PFSK-1 (cell line): Measurements from ENCODE around the gene CAPN1.

Source experiments
- FOXP2 ChIP-seq: optimal IDR thresholded peaks from 2 replicates; pipeline ENCODE3; 2011; ENCODE audit warnings: borderline replicate concordance, control low read depth, inconsistent platforms; ENCODE audit not compliant: insufficient read depth; ENCODE audit errors: extremely low read length, extremely low read depth
- POLR2AphosphoS5 ChIP-seq: IDR thresholded peaks from 2 replicates; pipeline ENCODE4 v1.6.1; 2012; ENCODE audit warnings: low read depth, mild to moderate bottlenecking, control low read depth, low read length, moderate library complexity
- SIN3A ChIP-seq: IDR thresholded peaks from 2 replicates; pipeline ENCODE4 v1.6.1; 2012; ENCODE audit warnings: mild to moderate bottlenecking, low read length, moderate library complexity, borderline replicate concordance; ENCODE audit not compliant: insufficient read depth
- TAF1 ChIP-seq: IDR thresholded peaks from 2 replicates; pipeline ENCODE4 v1.6.1; 2012; ENCODE audit warnings: low read length, control low read depth, borderline replicate concordance; ENCODE audit not compliant: insufficient read depth
- TF ChIP-seq, protein P1 (sequence below), 2 experiments: IDR thresholded peaks; 2 replicates each; pipeline versions ENCODE4 v1.6.1 to v1.8.0; 2011 to 2012; ENCODE audit warnings: low read depth in 2 of 2, low read length in 2 of 2, control low read depth in 1 of 2, inconsistent platforms in 1 of 2, mild to moderate bottlenecking in 1 of 2, moderate library complexity in 1 of 2; ENCODE audit not compliant: insufficient read depth in 1 of 2

Gene CAPN1

DNA sequence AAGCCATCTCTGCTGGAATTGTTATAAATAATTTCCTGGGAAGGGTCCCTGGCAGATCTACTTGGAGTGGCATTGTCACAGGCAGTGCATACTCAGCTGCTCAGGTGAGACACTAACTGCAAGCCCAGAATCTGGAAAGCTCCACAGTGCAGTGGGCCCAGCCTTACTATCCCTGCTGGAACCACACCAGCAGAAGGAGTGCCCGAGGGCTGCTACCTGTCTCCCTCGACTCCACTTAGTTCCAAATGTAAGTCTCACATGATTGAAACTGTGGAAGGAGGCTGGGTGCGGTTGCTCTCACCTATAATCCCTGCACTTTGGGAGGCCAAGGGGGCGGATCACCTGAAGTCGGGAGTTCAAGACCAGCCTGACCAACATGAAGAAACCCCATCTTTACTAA is 33.1 kb upstream of the CAPN1 start:
- TF ChIP-seq POLR2AphosphoS5 (no peak), TAF1 (no peak), SIN3A (no peak), FOXP2 (no peak)
- TF ChIP-seq, protein P1, sequence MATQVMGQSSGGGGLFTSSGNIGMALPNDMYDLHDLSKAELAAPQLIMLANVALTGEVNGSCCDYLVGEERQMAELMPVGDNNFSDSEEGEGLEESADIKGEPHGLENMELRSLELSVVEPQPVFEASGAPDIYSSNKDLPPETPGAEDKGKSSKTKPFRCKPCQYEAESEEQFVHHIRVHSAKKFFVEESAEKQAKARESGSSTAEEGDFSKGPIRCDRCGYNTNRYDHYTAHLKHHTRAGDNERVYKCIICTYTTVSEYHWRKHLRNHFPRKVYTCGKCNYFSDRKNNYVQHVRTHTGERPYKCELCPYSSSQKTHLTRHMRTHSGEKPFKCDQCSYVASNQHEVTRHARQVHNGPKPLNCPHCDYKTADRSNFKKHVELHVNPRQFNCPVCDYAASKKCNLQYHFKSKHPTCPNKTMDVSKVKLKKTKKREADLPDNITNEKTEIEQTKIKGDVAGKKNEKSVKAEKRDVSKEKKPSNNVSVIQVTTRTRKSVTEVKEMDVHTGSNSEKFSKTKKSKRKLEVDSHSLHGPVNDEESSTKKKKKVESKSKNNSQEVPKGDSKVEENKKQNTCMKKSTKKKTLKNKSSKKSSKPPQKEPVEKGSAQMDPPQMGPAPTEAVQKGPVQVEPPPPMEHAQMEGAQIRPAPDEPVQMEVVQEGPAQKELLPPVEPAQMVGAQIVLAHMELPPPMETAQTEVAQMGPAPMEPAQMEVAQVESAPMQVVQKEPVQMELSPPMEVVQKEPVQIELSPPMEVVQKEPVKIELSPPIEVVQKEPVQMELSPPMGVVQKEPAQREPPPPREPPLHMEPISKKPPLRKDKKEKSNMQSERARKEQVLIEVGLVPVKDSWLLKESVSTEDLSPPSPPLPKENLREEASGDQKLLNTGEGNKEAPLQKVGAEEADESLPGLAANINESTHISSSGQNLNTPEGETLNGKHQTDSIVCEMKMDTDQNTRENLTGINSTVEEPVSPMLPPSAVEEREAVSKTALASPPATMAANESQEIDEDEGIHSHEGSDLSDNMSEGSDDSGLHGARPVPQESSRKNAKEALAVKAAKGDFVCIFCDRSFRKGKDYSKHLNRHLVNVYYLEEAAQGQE (IDR thresholded peaks at IDR 0.05; ENCODE audit: insufficient read depth in 1 of 2, low read depth in 2 of 2, low read length in 2 of 2) = no peak

DNA sequence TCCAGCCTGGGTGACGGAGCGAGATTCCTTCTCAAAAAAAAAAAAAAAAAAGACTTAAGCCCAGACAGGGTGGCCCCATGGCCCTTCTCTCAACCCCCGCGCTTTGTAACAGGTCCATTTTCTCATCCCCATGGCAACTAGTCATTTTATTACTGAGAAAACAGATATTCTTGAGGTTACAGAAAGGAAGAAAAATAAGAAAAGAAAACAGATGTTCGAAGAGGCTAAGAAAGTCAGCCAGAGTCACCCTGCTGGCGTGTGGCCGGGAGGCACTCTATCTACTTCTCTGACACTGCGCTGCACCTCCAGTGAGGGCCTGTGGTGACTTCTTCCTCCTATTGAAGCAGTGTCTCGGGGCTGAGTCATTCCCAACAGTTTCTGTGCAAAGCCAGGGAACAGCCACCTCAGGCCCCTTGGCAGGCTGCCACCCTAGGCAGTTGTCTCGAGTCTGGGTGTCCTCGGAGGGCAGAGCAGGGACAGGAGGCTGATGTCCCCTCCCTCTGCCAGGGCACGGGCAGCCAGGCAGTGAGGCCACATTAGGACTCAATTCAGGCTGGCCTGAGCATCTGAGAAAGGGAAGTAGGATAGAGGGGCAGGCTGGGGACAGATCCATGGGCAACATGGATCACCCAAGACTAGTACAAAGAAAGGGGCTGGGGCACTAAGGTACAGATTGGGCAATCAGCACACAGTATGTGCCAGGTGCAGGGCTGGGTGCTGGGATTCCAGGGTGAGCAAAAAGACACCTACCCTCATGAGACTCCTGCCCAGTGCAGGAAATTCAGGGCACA is 31.0 kb upstream of the CAPN1 start:
- no peak for TF ChIP-seq TAF1

DNA sequence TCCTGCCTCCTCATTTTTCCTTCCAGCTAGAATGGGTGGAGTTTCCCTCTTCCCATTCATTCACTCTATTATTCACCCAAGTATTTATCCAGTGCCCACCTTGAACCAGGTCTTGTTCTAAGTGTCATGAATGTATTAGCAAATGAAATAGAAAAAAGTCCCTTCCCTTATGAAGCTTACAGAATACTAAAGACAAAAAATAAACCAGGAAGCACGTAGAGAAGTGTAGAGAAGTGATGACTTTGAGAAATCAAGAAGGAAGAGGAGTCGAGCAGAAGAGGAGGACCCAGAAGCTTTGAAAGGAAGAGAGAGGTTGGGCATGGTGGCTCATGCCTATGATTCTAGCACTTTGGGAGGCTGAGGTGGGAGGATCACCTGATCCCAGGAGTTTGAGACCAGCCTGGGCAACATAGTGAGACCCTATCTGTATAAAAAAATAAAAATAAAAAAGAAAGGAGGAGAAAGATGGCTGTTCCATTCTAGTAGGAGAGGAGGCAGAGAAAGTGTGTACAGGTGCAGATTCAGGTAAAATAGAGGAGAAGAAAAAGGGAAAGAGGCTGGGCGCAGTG is 30.3 kb upstream of the CAPN1 start:
- TF ChIP-seq FOXP2 (no peak), POLR2AphosphoS5 (no peak), TAF1 (no peak), SIN3A (no peak)
- TF ChIP-seq, protein P1 (IDR thresholded peaks at IDR 0.05; ENCODE audit: insufficient read depth in 1 of 2, low read depth in 2 of 2, low read length in 2 of 2) = no peak

DNA sequence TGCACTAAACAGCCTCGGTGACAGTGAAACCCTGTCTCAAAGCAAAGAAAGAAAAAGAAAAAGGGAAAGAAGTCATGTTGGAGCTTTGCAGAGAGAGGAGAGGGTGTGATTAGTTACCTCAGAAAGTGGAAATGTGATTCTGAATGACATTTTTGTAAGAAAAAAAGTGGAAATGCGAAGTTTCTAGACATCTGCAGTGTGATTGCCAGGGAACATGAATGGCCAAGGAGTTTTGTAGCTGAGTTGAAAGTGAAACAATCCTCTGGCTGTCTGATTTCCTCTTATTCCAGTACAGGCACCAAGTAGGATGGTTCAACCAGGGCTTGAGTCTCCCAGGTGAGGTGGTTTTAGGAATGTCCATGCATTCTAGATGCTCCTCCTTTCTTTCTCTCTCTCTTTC is 29.6 kb upstream of the CAPN1 start:
- TF ChIP-seq POLR2AphosphoS5 = no peak
- TF ChIP-seq, protein P1 (IDR thresholded peaks at IDR 0.05; ENCODE audit: insufficient read depth in 1 of 2, low read depth in 2 of 2, low read length in 2 of 2) = no peak
- no peak for TF ChIP-seq SIN3A
- TF ChIP-seq FOXP2 = no peak
- TF ChIP-seq TAF1 = no peak

DNA sequence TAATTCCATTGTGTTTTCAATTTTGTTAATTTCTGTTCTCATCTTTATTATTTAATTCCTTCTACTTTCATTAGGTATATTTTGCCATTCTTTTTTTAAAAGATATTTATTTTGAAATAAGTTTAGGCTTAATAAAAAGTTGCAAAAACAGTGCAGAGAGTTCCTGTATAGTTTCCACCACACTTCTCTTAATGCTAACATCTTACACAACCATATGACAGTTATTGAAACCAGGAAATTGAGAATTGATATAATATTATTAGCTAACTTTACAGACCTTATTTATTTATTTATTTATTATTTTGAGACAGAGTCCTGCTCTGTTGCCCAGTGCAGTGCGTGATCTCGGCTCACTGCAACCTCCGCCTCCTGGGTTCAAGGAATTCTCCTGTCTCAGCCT is 25.5 kb upstream of the CAPN1 start:
- TF ChIP-seq POLR2AphosphoS5 (no peak), SIN3A (no peak), FOXP2 (no peak)

DNA sequence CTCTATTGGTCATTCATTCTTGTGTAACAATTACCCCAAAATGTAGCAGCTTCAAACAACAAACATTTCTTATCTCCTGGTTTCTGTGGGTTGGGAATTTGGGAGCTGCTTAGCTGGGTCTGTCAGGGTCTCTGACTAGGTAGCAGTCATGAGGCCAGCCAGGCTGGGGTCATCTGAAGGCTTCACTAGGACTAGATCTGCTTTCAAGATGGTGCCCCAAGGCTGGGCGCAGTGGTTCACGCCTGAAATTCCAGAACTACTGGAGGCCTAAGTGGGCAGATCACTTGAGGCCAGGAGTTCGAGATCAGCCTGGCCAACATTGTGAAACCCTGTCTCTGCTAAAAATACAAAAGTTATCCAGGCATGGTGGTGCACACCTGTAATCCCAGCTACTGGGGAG is 24.8 kb upstream of the CAPN1 start:
- TF ChIP-seq SIN3A = no peak
- no peak for TF ChIP-seq POLR2AphosphoS5
- TF ChIP-seq, protein P1 (IDR thresholded peaks at IDR 0.05; ENCODE audit: insufficient read depth in 1 of 2, low read depth in 2 of 2, low read length in 2 of 2) = no peak
- no peak for TF ChIP-seq TAF1
- TF ChIP-seq FOXP2 = no peak
